ENCODE data around the gene DSCAML1. TPM values are rescaled to one million over a fixed set of nuclear protein-coding genes. Genes with fewer than 3 reads are reported as not detected.

DSCAML1 gene
- total RNA-seq, 2 donors from 2014 or later: 0.33 to 1.6 TPM

DNA sequence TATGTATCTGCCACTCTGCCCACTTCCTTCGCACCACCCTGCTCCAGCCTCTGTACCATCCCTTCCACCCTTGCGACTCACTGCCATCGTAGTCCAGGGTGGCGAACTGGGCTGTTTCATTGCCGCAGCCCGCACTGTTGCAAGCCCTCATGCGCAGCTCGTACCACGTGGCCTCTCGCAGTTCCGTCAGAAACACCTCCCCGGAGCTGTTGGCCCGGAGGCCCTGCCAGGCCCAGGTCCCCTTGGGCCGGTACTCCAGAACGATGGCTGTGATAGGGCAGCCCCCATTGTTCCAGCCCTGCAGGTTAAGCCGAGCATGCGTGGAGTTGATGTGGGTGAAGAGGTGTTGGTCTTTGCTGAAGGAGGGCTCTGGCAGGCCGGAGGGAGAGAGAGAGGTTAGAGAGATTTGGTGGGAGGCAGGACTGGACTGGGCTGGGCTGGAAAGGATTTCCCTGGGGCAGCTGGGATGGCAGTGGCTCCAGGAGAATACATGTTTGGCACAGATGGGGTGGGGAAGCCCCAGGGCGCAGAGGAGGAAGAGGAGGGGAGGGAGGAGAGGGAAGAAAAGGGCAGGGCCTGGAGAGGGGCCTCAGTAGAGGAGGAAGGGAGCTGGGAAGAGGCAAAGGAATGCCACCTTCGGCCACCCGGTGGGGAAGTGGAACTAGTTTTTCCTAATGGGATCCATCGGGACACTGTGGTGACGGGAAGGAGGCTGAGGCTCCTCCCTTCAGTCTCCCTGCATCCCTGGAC, 359.8 kb downstream of the DSCAML1 start:
- ATAC-seq (no peak), DNase-seq (no peak)
- Histone ChIP-seq H3K27me3 (no peaks in the 10 kb centered on the region), H3K4me3 (no peak overlapping the region), H3K36me3 (replicated peaks in 1 of 2; ENCODE audit: insufficient read depth in 1 of 2, low read depth in 2 of 2) (no peaks in the 10 kb centered on the region), H3K27ac (no peak overlapping the region), H3K9me3 (no peaks in the 10 kb centered on the region), H3K4me1 (no peaks in the 10 kb centered on the region)
- no peak for TF ChIP-seq POLR2A (IDR thresholded peaks at IDR 0.05)
- TF ChIP-seq, protein P1, sequence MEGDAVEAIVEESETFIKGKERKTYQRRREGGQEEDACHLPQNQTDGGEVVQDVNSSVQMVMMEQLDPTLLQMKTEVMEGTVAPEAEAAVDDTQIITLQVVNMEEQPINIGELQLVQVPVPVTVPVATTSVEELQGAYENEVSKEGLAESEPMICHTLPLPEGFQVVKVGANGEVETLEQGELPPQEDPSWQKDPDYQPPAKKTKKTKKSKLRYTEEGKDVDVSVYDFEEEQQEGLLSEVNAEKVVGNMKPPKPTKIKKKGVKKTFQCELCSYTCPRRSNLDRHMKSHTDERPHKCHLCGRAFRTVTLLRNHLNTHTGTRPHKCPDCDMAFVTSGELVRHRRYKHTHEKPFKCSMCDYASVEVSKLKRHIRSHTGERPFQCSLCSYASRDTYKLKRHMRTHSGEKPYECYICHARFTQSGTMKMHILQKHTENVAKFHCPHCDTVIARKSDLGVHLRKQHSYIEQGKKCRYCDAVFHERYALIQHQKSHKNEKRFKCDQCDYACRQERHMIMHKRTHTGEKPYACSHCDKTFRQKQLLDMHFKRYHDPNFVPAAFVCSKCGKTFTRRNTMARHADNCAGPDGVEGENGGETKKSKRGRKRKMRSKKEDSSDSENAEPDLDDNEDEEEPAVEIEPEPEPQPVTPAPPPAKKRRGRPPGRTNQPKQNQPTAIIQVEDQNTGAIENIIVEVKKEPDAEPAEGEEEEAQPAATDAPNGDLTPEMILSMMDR (IDR thresholded peaks at IDR 0.05): no peak
- 81 to 87% methylated on average over 20 to 23 of the region's 23 CpGs for WGBS, 2 donors
- intact Hi-C loops (cut with DNase I): no loop called here

DNA sequence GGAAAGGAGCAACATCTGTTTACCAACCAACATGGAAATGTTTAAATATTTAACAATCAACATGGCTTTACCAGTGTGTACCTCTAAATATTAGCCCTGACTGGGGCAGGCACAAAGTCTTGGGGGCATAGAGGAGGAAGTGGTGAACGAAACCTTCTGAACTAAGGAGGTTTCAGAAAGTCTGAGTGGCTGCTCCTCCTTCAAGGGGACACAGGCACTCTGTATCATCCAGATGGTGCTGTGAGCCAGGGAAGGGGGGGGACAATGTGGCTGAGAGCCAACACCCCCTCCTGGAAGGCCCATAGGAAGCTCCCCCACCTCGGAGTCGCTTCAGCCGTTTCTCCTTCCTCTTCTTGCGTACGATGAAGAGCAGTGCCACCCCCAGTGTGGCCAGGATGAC, 361.7 kb downstream of the DSCAML1 start:
- H3K27me3 ChIP-seq: no peaks in the 10 kb centered on the region
- no peaks in the 10 kb centered on the region for H3K9me3 ChIP-seq
- ATAC-seq: no peak
- no peak overlapping the region for H3K4me3 ChIP-seq
- H3K27ac ChIP-seq: no peak overlapping the region
- H3K36me3 ChIP-seq (replicated peaks in 1 of 2; ENCODE audit: insufficient read depth in 1 of 2, low read depth in 2 of 2): no peaks in the 10 kb centered on the region
- TF ChIP-seq, protein P1 (IDR thresholded peaks at IDR 0.05): no peak
- no peak for TF ChIP-seq POLR2A (IDR thresholded peaks at IDR 0.05)
- intact Hi-C loops (cut with DNase I): no loop called here
- H3K4me1 ChIP-seq: no peaks in the 10 kb centered on the region
- WGBS, 2 donors: 60 to 73% methylated on average over 6 of the region's 6 CpGs
- DNase-seq: no peak

DNA sequence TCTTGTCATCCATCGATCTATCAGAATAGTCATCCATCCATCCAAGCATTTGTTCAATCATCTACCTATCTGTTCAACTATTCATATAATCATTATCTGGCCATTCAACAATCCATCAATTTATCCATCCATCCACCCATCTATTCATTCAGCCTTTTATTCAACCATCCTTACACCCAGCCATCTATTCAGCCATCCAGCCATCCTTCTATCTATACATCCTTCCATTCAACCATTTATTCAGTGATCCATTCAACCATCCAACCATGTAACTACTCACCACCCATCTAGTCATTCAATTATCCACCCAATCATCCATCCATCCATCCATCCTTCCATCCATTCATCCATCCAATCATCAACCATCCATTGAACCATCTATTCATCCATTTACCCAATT, 362.5 kb downstream of the DSCAML1 start:
- intact Hi-C loops (cut with DNase I): no loop called here
- Histone ChIP-seq H3K36me3 (replicated peaks in 1 of 2; ENCODE audit: insufficient read depth in 1 of 2, low read depth in 2 of 2) (no peaks in the 10 kb centered on the region), H3K4me1 (no peaks in the 10 kb centered on the region), H3K4me3 (no peak overlapping the region), H3K27me3 (no peaks in the 10 kb centered on the region), H3K9me3 (no peaks in the 10 kb centered on the region), H3K27ac (no peak overlapping the region)
- no peak for DNase-seq
- ATAC-seq: no peak
- 77 to 91% methylated on average over 1 of the region's 1 CpG for WGBS, 2 donors
- TF ChIP-seq, protein P1 (IDR thresholded peaks at IDR 0.05): no peak
- TF ChIP-seq POLR2A (IDR thresholded peaks at IDR 0.05): no peak

DNA sequence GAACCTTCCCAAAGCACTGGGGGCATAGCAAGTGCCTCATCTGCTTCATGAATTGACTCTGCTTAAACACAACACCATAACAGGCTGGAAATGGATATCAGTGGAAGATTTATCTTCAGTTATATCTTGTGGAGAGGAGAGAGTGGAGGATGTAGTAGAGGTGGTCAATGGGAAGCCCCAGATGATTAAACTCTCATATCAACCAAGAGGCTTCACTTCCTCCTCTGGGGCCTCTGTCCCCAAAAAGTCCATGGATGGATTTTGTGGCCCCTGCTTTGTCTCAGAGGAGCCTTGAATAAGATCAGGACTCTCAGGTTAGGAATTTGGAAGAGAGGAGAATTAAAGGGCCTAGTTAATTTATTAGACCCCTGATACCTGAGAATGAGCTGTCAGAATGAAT, 363.3 kb downstream of the DSCAML1 start:
- no peaks in the 10 kb centered on the region for H3K27me3 ChIP-seq
- no peaks in the 10 kb centered on the region for H3K9me3 ChIP-seq
- ATAC-seq: no peak
- no peak for DNase-seq
- no peak overlapping the region for H3K4me3 ChIP-seq
- no peaks in the 10 kb centered on the region for H3K4me1 ChIP-seq
- H3K27ac ChIP-seq: no peak overlapping the region
- no peaks in the 10 kb centered on the region for H3K36me3 ChIP-seq (replicated peaks in 1 of 2; ENCODE audit: insufficient read depth in 1 of 2, low read depth in 2 of 2)
- intact Hi-C loops (cut with DNase I): no loop called here
- TF ChIP-seq POLR2A (IDR thresholded peaks at IDR 0.05): no peak
- TF ChIP-seq, protein P1 (IDR thresholded peaks at IDR 0.05): no peak

DNA sequence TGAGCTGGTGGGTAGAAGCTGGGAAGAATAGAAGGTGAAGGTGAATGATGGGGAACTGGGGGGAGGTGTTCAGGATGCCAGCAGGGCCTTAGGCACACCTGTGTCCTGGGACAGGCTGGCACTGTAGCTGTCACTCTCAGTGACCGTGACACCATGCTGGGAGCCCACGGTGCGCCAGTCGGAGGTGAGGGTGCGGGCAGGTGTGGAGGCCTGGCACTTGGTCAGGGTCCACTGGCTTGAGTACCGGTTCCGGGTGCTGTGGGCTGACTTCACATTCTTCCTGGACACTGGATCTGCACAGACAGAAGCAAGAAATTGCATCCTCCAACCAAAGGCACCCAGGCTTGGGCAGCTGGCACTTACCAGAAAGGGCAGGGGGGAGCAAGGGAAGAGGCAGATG, 365.6 kb downstream of the DSCAML1 start:
- Histone ChIP-seq H3K36me3 (replicated peaks in 1 of 2; ENCODE audit: insufficient read depth in 1 of 2, low read depth in 2 of 2) (no peaks in the 10 kb centered on the region), H3K27ac (no peak overlapping the region), H3K4me3 (no peak overlapping the region), H3K4me1 (no peaks in the 10 kb centered on the region), H3K9me3 (no peaks in the 10 kb centered on the region), H3K27me3 (no peaks in the 10 kb centered on the region)
- TF ChIP-seq, protein P1 (IDR thresholded peaks at IDR 0.05): no peak
- no peak for TF ChIP-seq POLR2A (IDR thresholded peaks at IDR 0.05)
- intact Hi-C loops (cut with DNase I): no loop called here
- ATAC-seq (no peak), DNase-seq (no peak)
- 96 to 98% methylated on average over 7 of the region's 7 CpGs for WGBS, 2 donors
